ACHN (cell line): Measurements from ENCODE around the gene RACGAP1.

ENCODE experiments used
- DNase-seq: peaks from one replicate; pipeline ENCODE4 v3.0.0-alpha.2; 2015
- in situ Hi-C: cut with HindIII; loops from 2 replicates; pipeline ENCODE4 v1.10.0; 2017; ENCODE audit warnings: low sequenced_read_pairs, low pct_ligation_motif_present, low pct_unique_long_range_greater_than_20kb

RACGAP1 gene

GRCh38 chr12:49953961-49954846, 71.1 kb downstream of the RACGAP1 start:
- no peak for DNase-seq
- in situ Hi-C loops, result loop anchor here (25.0 kb wide), 1 partner anchor 108 kb away; the partner anchor contains the start of gene ASIC1

DNA sequence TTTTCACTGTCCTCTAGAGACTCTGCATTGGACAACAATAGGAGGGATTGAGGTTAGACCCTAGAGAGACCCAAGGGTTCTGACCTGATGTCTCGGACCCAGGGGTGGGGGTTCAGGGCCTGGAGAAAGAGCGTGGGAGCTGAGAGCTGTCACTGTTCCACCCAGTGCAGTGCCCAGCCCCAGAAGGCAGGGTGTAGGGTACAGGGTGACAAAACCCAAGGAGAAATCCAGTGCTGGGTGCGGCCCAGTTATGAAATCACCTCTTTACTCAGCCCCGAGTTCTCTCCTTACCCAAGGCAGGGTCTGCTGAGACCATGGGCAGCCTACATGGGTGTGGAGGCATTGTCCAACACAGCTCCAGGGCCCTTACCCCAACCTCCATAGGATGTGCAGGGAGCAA, 72.1 kb downstream of the RACGAP1 start:
- no peak for DNase-seq
- in situ Hi-C loops, result loop anchor here (25.0 kb wide), 1 partner anchor 109 kb away; the partner anchor contains the start of gene ASIC1

DNA sequence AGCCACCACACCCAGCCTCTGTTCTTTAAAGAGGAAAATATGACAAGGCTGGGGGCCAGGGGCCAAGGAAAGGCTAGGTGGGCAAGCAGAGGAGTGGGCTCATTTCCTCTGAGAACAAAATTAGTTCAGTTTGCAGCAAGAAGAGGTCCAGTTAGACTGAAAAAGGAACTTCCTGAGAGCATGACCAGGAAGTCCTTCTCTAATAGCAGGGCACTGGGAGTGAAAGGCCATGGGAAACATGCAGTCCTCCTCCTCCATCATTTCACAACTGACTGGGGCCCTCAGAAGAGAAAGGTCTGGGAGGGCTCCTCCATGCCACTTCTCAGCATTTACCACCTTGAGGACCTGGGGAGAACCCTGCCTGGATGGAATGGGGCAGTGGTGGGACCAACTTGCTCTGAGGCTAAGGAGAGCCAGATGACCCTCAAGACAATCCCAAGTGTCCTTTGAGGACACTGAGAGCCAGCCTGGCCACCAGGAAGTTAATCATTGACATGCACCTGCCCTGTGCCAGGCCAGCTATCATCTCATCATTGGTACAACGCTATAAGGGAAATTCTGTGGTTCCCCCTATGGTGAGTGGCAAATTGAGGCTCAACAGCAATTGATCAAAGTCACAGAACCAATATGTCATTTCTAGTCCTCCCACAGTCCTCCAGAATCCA, 72.8 kb downstream of the RACGAP1 start:
- no peak for DNase-seq
- in situ Hi-C loops, result loop anchor here (25.0 kb wide), 1 partner anchor 110 kb away; the partner anchor contains the start of gene ASIC1

GRCh38 chr12:49951411-49952240, 73.7 kb downstream of the RACGAP1 start:
- DNase-seq, result no peak
- in situ Hi-C loops, result loop anchor here (25.0 kb wide), 1 partner anchor 111 kb away; the partner anchor contains the start of gene ASIC1

GRCh38 chr12:49950273-49951251, 74.7 kb downstream of the RACGAP1 start, which contains the start of gene AQP2:
TSS of gene AQP2 (plus strand) at chr12:49950737. CDS start at chr12:49950831, 94 bp downstream.
- no peak for DNase-seq
- in situ Hi-C loops, result loop anchor here (25.0 kb wide), 1 partner anchor 112 kb away; the partner anchor contains the start of gene ASIC1

DNA sequence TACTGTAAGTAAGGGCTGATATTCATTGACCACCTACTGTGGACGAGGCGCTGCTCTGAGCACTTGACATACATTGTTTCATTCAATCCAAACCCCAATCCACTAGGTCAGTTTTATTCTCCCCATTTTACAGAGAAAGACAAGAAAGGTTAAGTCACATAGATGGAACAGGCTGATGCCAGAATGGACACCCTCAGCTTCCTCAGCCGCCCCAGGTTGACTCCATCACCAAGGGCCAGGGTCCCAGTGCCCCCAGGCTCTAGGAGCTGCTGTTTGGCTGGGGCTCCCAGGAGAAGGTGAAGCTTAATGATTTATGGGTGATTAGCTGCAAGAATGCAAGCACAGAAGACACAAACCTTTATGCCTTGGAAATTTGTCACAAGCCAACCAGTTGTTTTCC, 75.4 kb downstream of the RACGAP1 start:
- no peak for DNase-seq
- in situ Hi-C loops, result loop anchor here (25.0 kb wide), 1 partner anchor 112 kb away; the partner anchor contains the start of gene ASIC1

GRCh38 chr12:49948866-49949845, 76.1 kb downstream of the RACGAP1 start:
- in situ Hi-C loops, result no loop called here
- DNase-seq, result no peak

DNA sequence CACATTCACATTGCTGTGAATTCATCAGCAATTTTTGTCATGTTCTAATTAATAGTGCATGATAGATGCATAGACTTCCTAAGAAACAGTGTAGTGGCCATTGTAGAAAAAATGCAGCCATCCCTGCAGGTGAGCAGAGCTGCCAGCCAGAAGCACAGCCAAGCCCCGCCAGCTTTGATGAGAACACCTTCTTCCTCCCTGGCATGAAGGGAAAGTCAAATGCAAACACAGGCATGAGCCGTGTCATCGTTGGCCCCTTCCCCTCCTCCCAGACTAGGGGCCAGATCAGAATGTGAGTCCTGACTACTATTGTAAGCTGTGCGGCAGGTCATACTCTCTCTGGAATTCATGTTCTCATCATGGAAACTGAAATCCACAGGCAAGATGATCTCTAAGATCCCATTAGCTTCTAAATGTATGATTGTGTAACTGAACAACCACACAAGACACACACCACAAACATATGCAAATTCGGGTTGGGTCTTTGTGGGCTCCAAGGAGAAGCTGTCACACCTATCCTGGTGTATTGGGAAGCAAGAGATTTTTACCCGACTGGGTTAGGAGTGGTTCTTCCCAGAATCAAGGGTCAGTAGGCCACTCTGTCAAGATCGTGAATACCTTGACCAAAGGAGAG, 77.6 kb downstream of the RACGAP1 start:
- DNase-seq, result no peak
- in situ Hi-C loops, result no loop called here

DNA sequence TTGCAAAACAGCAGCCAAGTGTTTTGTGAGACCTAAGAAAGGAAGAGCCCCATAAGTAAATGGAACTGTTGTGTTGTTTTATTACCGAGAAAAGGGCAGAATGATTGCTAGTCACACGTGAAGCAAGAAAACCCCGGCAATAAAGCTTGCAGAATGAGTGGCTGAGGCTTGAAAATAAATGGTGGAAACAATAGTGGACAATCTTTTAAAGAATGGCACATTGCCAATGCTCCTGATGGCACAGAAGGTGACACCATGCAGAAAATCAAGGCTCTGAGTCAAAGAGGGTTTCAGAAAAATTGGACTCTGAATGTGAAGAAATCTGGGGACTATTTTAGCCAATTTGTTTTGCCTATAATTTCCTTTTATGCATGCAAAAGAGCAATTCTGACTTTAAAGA, 78.8 kb downstream of the RACGAP1 start:
- in situ Hi-C loops, result no loop called here
- no peak for DNase-seq

GRCh38 chr12:49946086-49946485, 79.2 kb downstream of the RACGAP1 start:
- no peak for DNase-seq
- in situ Hi-C loops, result no loop called here

GRCh38 chr12:49945394-49946080, 79.8 kb downstream of the RACGAP1 start:
- in situ Hi-C loops, result no loop called here
- DNase-seq, result peak; percentile 84

DNA sequence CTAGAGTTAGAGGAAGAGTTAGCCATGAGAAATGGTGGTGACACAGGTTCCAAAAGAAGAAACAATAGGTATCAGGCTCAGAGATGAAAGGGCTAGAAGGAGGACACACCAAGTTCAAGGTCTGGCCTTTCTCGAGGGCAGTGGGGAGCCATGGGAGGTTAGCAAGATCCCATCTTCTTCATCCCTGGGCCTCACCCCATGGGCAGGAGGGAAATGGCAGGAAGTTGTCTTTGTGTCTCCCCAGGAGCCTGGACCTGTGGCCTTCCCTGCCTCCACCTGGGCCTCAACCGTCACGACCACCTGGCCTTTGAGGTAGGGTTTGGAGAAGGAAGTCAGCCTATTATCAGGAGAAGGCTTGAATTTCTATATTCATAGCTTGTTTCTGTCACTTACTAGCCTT, 80.6 kb downstream of the RACGAP1 start:
- in situ Hi-C loops, result no loop called here
- DNase-seq, result no peak

DNA sequence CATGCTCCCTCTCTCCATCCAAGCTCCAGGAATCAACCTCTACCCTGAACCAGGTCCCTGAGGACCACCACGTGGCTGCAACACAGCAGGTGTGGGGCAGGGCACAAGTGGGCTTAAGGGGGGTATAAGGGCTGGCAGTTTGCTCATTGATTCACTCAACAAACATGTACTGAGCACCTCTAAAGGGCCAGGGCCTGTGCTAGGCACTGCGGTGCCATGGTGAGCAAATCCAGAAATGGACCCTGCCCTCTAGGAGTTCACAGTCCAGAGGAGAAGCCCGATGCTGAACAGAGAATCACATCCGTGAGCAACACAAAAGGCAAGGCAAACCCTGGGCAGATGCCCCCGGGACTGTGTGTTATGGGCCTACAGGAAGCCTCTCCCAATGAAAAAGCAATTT, 81.2 kb downstream of the RACGAP1 start:
- DNase-seq, result no peak
- in situ Hi-C loops, result no loop called here

DNA sequence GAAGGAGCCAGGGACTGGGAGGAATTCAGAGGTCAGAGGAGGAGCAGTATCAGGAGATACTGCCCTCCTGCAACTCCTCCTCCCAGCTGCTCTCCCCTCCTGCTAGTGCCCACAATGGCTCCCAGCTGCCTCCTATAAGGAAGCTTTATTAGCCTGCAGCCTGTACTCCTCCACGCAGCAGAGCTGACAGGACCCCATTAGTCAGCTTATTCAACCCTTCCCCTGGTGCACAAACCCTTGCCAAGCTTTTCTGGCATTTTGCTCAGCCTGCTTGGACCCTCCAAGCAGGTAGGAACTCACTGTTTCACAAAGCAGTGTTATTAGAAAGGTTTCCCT, 81.7 kb downstream of the RACGAP1 start:
- no peak for DNase-seq
- in situ Hi-C loops, result no loop called here

DNA sequence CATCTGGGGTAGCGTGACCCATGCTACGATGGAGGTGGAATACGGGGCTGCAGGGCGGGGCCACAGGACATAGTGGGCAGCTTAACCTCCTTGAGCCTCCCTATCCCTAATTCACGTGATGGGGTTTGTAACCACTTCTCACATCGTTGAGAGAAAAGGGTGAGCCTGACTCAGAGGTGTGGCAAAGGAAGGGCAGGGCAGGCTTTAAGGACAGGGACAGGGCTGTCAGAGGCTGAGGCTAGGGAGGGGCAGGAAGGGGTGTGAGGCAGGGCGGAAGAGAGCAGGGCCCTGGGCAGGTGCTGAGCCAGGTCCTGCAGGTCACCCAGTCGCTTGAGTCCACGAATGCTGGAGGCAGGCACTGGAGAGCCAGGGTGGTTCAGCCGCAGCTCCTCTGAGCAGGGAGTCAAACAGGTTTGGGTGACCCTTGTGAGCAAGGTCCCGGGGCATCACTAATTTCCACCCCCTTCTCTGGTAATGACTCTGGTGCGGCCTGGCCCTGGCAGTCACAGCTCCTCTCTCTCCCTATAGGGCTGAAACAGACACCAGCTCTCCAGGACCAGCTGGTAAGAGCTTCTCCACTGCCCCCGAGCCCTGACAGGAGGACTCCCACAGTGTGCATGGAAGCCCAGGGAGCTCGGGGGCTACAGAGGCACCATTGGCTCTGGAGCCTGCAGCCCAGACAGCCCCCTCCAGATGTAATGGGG, 82.2 kb downstream of the RACGAP1 start:
- in situ Hi-C loops, result no loop called here
- no peak for DNase-seq
